G401.6 (cell line): ENCODE measurements around the gene ARHGEF25.
A peak's percentile ranks its signal among the peaks of the same experiment; 100 is the strongest.
"Not testable (repeated sequence)": the region's sequence is repeated elsewhere in the genome, so short reads cannot be mapped to it uniquely, and the experiment has no call there.

Source experiments
- FAIRE-seq: peaks from 2 replicates; lab custom pipeline; 2012; peaks lifted over from hg19 to GRCh38; lab: Jason Lieb, UNC

Gene ARHGEF25

DNA sequence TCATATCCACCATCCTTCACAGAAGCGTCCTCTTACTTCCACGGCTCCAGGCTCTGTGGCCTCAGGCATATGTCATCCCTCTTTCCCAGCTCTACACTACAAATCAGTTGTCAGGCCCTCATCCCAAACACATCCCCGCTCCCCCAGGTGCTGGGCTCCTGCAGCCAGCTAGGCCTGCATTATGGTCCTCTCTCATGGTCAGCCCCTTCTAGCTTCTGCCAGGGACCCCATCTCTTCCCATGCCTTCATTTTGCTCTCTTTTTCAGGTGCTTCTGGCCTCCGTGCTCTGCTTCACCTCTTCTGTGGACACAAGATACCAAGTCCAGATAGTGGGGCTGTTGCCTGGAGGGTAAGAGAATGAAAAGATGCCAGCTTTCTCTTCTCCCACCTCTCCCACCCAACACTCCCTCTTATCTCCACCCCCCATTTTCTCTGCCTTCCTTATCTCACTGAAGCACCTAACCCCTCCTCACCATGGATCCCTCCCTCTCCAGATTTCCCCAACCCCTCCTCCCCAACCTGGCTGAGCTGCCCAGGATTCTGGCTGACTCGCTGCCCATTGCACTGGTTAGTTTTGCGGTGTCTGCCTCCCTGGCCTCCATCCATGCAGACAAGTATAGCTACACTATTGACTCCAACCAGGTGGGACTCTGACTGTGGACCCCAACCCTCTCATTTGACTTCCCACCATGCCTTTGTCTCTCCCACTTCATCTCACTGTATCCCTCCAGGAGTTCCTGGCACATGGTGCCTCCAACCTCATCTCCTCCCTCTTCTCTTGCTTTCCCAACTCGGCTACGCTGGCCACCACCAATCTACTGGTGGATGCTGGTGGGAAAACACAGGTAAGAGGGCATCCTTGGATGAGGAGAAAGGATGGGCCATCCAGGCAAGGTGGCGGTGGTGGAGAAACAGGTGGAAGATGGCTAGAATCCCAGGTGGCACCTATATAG lies 11.3 kb downstream of the ARHGEF25 start:
- no peak for FAIRE-seq

DNA sequence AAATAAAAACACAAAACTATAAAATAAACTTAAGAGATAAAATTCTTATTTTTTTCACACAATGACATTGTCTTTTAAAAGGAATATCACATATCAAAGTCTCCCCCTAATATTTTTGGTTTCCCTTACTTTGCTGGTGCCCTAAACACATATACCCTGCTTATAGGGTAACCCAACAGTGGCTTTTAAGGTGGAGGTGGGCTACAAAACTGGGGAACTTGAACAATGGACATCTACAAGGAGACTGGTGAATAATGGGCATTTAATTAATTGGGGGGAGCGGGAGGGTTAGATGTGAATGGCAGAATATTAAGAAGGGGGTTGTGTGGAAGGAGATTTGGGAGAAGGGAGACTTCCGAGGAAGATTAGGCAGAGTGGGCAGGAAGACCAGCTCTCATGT lies 12.2 kb downstream of the ARHGEF25 start:
- no peak for FAIRE-seq

GRCh38 chr12:57623811-57624390 lies 12.7 kb downstream of the ARHGEF25 start:
- FAIRE-seq: no peak

DNA sequence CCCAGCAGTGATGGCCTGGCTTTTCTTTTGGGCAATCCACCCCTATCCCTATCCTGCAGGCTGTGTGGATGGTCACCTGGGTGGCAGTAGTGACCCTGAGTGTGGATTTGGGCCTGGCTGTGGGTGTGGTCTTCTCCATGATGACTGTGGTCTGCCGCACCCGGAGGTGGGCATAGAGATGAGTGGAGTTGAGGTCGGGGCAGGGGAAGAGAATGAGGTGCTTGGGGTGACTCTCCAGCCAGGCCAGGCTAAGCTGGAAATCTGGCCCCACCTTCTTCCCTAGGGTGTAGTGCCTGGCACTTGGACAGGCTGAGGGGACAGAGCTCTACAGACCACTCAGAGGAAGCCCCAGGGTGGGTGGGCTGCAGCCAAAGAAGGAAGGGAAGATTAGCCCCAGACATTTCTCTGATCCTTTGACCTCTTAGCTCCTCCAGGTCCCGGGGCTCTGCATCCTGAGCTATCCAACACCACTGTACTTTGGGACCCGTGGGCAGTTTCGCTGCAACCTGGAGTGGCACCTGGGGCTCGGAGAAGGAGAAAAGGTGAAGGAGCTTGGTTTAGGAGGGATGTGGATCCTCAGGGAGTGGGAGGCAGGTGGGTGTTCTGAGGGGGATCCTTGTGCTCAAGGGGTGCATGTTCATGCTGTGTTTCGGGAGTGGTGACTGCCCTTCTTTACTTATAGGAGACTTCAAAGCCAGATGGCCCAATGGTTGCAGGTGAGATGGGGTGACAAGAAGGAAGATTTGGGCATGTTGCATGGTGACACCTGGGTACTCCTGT lies 13.4 kb downstream of the ARHGEF25 start:
- no peak for FAIRE-seq

- FAIRE-seq: no peak
These were observed 14.2 kb downstream of the ARHGEF25 start for GRCh38 chr12:57625261-57626032.

- FAIRE-seq: no peak
These were observed 15.1 kb downstream of the ARHGEF25 start for GRCh38 chr12:57626111-57626920.

DNA sequence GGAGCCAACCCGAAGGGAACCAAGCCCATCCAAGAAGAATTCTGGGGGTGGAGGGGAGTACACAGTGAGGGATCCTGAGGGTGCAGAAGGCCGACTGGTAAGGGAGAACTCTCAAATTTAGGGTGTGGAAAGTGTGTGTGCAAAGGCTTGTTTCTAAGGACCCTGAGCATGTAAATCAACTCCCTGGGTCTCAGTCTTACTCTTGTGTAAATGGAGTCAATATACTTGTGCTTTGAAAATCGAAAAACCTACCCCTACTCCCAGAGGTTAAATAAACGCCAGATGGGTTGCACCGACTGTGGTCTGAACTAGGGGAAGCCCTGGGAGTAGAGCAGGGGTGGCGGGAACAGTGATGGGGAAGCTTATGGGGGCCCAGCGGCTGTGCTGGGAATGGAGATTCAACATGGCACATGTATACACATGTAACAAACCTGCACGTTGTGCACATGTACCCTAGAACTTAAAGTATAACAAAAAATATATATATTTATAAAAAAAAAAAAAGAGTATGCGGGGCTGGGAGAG lies 15.7 kb downstream of the ARHGEF25 start:
- no peak for FAIRE-seq

GRCh38 chr12:57627501-57628279 lies 16.5 kb downstream of the ARHGEF25 start:
- no peak for FAIRE-seq

GRCh38 chr12:57628280-57629191 lies 17.3 kb downstream of the ARHGEF25 start:
- FAIRE-seq: no peak

DNA sequence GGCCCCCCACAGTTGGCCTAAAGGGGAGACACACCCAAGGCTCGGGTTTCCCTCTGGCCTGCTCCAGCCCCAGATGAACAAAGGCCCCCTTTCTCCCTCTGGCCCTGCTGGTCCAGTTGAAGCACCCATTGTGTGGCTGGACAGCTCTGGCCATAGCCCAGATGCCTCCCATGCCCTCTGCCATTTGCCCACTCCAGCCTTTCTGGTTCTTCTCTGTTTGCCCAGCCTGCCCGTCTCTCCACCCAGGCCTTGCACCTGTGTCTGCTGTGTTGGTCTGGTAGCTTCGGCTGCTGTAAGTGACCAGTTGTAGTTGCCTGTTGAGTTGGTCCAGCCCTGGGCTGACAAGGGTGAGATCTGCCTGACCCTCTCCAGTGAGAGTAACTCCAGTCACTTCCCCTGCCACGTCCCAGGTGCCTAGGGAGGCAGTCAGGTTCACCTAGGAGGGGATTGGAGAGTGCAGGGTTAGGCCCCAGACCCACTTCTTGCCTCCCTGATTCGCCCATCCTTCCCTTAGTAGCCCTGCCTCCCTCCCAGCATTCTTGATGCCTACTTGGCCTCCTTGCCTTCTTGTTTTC lies 18.7 kb downstream of the ARHGEF25 start:
- no peak for FAIRE-seq

- no peak for FAIRE-seq
These were observed 19.7 kb downstream of the ARHGEF25 start for GRCh38 chr12:57630891-57631433.

- FAIRE-seq: no peak
These were observed 20.4 kb downstream of the ARHGEF25 start for GRCh38 chr12:57631566-57632072.

DNA sequence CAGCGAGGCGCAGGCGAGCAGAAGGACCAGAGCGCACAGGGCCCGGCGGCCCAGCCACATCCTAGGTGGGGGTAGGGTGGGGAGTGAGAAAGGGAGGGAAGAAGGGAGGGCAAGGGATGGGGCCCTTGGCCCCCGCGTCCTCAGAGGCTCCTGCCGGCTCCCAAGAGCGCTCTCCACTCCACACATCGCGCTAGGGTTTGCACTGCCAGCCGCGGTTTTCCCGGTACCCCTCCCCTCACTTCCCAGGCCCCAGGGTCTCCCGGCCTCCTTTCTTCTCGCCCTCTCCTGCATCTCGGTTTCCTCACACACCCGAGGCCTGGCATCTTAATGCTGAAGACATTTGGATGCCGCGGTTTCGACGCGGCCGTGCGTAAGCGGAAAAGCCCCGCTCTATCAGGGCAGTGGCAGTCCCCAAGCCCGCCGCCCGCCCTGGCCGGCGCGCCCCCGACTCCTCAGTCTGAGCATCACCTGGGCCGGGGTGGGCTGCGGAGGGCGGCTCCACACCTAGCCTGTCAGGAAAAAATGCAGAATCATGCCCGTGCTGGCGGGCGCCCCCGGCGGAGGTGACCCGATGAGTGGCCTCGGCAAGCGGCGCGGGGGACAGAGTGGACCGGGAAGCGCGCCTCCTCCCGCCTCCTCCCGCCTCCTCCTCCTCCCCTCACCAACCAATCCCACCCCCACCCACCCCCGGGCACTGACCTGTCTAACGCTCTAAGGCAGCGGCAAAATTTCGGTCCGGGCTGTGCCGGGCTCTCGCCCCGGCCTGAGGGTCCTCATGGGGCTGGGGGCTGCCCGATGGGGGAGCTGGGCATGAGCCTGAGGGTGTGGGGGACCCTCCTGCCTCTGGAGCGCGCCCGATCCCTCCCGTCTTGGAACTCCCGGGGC lies 21.1 kb downstream of the ARHGEF25 start:
- FAIRE-seq: no peak

DNA sequence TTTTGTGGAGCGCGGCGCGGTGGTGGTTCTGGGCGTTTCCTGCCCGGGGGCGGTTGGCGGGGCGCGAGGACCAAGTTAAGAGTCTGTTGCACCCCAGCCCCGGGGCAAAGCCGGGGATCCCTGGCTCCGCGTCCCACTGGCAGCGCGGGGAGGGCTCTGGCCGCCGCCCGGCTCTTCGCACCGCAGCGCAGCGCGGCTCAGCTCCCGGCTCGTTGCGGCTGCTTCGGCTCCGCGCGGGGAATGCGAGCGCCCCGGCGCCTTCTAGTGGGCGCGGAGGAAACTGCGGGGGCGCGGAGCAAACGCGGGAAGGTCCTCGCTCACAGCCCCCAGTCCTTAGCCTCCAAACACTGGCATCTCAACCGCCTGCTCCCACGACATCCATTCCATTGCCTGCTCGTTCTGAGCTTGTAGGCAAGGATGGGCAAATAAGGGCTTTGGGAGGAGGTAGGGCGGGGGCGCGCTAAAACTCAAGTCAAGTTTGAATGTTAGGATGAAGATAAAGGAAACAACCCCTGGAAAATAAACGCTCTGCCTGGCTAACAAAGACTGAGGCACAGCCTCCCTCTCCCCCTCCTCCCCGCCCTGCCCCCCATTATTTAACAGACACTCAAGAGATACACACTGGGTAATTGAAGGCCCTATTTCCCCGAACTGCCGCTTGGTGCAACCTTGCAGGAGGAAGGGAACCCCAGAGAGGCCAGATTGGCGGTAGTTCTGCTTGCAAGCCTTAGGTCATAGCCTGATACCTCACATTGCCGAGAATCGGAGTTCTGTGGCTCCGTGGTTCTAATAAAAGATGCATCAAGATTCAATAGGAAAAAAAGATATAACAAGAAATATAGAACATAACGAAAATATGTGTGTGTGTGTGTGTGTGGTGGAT lies 22.0 kb downstream of the ARHGEF25 start, which contains the start of gene B4GALNT1:
TSS of gene B4GALNT1 (minus strand) at position 244 of the 883 bp plus-strand sequence. CDS start 1,069 bp downstream, outside the sequence.
- FAIRE-seq: peak; percentile 50

DNA sequence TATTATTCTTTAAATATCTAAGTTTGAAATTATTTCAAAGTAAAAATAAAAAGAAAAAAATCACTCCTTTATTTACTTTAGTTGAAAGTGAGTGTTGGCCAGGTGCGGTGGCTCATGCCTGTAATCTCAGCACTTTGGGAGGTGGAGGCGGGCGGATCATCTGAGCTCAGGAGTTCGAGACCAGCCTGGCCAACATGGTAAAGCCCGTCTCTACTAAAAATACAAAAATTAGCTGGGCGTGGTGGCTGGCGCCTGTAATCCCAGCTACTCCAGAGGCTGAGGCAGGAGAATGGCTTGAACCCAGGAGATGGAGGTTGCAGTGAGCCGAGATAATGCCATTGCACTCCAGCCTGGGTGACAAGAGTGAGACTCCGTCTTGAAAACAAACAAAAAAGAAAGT lies 25.5 kb downstream of the ARHGEF25 start:
- not testable (repeated sequence) for FAIRE-seq

GRCh38 chr12:57637364-57637763 lies 26.1 kb downstream of the ARHGEF25 start:
- FAIRE-seq: no peak
